SK-N-SH treated with all-trans-retinoic acid at 6 μM for 48 hours (cell line): ENCODE results near the gene FRMD5.

Source experiments
- BACH2 ChIP-seq: fragments of 250-450 bp; sonication (Bioruptor Pico); IDR thresholded peaks from 2 replicates; pipeline ENCODE4 v1.9.0; 2021; ENCODE audit warnings: mild to moderate bottlenecking, borderline replicate concordance
- CREB5 ChIP-seq: fragments of 250-450 bp; sonication (Bioruptor Pico); IDR thresholded peaks from 2 replicates; pipeline ENCODE4 v1.5.1; 2020; ENCODE audit warnings: low read depth, mild to moderate bottlenecking, moderate library complexity
- CSDC2 ChIP-seq: fragments of 250-450 bp; sonication (Bioruptor Pico); IDR thresholded peaks from 2 replicates; pipeline ENCODE4 v1.5.0; 2020; ENCODE audit warnings: mild to moderate bottlenecking, moderate library complexity
- CSRNP3 ChIP-seq: fragments of 250-450 bp; sonication (Bioruptor Pico); IDR thresholded peaks from 2 replicates; pipeline ENCODE4 v1.5.1; 2021; ENCODE audit warnings: mild to moderate bottlenecking, moderate library complexity
- ISL1 ChIP-seq: fragments of 250-450 bp; sonication (Bioruptor Pico); IDR thresholded peaks from 2 replicates; pipeline ENCODE4 v2.1.2; 2022; ENCODE audit warnings: mild to moderate bottlenecking, moderate library complexity
- PATZ1 ChIP-seq: fragments of 250-450 bp; sonication (Bioruptor Pico); IDR thresholded peaks from 2 replicates; pipeline ENCODE4 v1.8.0; 2020; ENCODE audit warnings: mild to moderate bottlenecking, moderate library complexity, borderline replicate concordance
- PPARA ChIP-seq: fragments of 250-450 bp; sonication (Bioruptor Pico); IDR thresholded peaks from 2 replicates; pipeline ENCODE4 v1.5.0; 2020; ENCODE audit warnings: mild to moderate bottlenecking, borderline replicate concordance
- TCF4 ChIP-seq: fragments of 250-450 bp; sonication (Bioruptor Pico); IDR thresholded peaks from 2 replicates; pipeline ENCODE4 v1.8.0; 2021; ENCODE audit warnings: mild to moderate bottlenecking, moderate library complexity, borderline replicate concordance
- TOX ChIP-seq: fragments of 250-450 bp; sonication (Bioruptor Pico); IDR thresholded peaks from 2 replicates; pipeline ENCODE4 v1.8.0; 2021; ENCODE audit warnings: mild to moderate bottlenecking, moderate library complexity, borderline replicate concordance
- TSHZ2 ChIP-seq: fragments of 250-450 bp; sonication (Bioruptor Pico); IDR thresholded peaks from 2 replicates; pipeline ENCODE4 v1.5.0; 2020; ENCODE audit warnings: mild to moderate bottlenecking, moderate library complexity
- ZFP3 ChIP-seq: fragments of 250-450 bp; sonication (Bioruptor Pico); IDR thresholded peaks from 2 replicates; pipeline ENCODE4 v1.5.0; 2020; ENCODE audit warnings: mild to moderate bottlenecking, moderate library complexity
- ZNF70 ChIP-seq: fragments of 450-650 bp; formaldehyde crosslinking; IDR thresholded peaks from 2 replicates; pipeline ENCODE4 v1.5.0; 2020; ENCODE audit warnings: mild to moderate bottlenecking, moderate library complexity

- TF ChIP-seq CREB5 (CRISPR knock-in tag) (no peak), ZNF70 (CRISPR knock-in tag) (no peak), TOX (CRISPR knock-in tag) (no peak), CSDC2 (CRISPR knock-in tag) (no peak), TCF4 (CRISPR knock-in tag) (no peak), CSRNP3 (CRISPR knock-in tag) (no peak), BACH2 (CRISPR knock-in tag) (no peak), PATZ1 (no peak), PPARA (CRISPR knock-in tag) (no peak), ZFP3 (CRISPR knock-in tag) (no peak), ISL1 (CRISPR knock-in tag) (no peak), TSHZ2 (CRISPR knock-in tag) (no peak)
These were observed 119.5 kb downstream of the FRMD5 start for GRCh38 chr15:44075535-44075934.
